Activated CD4-positive, alpha-beta T cell treated with anti-CD3 and anti-CD28 coated beads, Interleukin-2, Interleukin-6, amounts not matched to agents 100 ng/mL and 50 ng/mL, durations not matched to agents 16 hours and 8 hours (primary cell): ENCODE results near the gene SLC12A7.
"Not testable (repeated sequence)": the region's sequence is repeated elsewhere in the genome, so short reads cannot be mapped to it uniquely, and the experiment has no call there.

ENCODE experiments used
- DNase-seq: peaks from one replicate; pipeline ENCODE4 v3.0.0-alpha.2; 2020

Gene SLC12A7

GRCh38 chr5:1111727-1112289, at the start of gene SLC12A7:
Gene SLC12A7 (minus strand): TSS chr5:1112063. CDS start chr5:1111991, 72 bp downstream.
- peak; percentile 54 for DNase-seq

DNA sequence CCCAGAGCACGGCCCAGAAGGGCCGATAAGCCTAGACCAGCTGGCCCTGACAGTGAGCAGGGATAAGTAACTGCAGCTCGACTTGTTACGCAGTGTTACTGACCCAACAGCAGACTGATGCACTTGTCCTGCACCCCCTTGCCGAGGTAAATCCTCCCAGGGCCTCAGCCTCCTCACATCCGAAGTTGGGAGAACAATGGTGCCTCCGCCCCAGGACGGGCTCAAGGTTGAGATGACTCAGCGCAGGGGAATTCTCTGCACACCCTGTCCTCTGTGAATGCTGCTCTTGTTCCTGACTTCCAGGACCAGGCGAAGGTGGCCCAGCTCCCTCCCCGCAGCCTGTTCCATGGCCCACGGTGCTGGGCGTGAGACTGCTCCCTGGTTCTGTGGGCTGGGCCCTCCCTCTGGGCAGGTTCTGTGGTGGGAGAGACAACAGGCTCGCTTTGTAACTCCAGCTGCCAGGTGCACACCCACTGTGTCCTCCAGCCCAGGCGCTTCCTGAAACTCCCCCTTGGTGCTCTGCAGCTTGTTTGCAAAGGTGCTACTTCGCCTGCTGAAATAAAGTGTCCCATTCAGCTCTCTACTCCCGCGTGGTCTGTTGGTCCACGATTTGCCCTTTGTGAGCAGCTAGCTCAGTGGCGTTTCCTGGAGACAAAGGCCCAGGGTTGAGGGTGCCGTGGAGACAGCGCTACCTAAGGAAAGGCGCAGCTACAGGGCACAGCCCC, 49.4 kb upstream of the SLC12A7 start:
- DNase-seq: no peak

DNA sequence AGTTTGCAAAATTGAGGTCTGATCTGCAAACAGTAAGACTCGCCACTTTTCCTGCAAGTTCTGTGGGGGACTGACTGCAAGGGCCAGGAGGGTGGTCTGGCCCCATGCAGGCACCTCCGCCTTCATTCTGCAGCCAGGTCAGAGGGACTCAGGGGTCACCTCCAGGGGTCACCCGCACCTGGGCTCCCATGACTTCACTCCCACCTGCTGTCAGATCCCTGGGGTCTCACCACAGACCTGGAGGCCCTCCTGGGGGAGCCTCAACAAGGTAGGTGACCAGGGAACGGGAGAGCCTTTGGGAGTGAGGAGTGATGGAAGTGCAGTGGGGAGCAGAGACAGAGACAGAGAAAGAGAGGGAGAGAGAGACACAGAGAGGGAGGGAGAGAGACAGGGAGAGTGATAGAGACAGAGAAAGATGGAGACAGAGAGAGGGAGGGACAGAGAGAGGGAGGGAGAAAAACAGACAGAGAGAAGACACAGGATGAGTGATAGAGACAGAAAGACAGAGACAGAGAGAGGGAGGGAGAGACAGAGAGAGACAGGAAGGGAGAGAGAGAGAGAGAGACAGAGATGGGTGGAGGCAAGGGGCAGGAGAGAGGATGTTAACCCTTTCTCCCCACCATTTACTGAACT, 48.0 kb upstream of the SLC12A7 start:
- no peak for DNase-seq

GRCh38 chr5:1159341-1159675, 47.4 kb upstream of the SLC12A7 start:
- DNase-seq: no peak

GRCh38 chr5:1158647-1159340, 46.9 kb upstream of the SLC12A7 start:
- no peak for DNase-seq

DNA sequence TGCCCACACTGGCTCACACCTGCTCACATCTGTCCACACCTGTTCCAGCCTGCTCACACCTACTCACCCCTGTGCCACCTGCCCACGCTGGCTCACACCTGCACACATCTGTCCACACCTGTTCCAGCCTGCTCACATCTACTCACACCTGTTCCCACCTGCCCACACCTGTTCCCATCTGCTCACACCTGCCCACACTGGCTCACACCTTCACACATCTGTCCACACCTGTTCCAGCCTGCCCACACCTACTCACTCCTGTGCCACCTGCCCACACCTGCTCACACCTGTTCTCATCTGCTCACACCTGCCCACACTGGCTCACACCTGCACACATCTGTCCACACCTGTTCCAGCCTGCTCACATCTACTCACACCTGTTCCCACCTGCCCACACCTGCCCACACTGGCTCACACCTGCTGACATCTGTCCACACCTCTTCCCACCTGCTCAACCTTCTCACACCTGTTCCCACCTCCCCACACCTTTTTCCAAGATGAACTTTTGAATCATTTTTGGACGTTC, 45.7 kb upstream of the SLC12A7 start:
- not testable (repeated sequence) for DNase-seq

DNA sequence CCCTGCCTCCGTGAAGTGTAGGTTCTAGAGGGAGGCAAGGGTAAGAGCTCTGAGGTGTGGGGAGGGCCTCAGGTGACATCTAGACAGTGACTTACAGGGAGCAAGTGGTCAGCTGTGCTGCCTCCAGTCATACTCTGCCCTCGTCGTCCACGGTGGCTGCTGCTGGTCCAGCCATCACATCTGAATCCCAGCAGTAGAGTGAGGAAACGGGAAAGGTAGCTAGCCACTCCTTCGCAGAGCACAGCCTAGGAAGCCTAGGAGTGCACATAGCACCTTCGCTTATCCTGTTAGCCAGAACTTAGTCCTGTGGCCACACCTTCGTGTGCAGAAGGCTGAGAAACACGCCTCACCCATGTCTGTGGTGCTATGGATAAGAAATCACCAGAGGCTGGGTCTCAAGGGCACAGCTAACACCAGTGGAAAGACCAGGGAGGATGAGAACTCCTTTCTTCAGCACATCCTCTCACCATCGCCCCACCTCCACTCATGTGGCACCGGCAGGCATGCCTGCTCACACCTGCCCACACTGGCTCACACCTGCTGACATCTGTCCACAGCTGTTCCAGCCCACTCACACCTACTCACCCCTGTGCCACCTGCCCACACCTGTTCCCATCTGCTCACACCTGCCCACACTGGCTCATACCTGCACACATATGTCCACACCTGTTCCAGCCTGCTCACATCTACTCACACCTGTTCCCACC, 45.0 kb upstream of the SLC12A7 start:
- no peak for DNase-seq

DNA sequence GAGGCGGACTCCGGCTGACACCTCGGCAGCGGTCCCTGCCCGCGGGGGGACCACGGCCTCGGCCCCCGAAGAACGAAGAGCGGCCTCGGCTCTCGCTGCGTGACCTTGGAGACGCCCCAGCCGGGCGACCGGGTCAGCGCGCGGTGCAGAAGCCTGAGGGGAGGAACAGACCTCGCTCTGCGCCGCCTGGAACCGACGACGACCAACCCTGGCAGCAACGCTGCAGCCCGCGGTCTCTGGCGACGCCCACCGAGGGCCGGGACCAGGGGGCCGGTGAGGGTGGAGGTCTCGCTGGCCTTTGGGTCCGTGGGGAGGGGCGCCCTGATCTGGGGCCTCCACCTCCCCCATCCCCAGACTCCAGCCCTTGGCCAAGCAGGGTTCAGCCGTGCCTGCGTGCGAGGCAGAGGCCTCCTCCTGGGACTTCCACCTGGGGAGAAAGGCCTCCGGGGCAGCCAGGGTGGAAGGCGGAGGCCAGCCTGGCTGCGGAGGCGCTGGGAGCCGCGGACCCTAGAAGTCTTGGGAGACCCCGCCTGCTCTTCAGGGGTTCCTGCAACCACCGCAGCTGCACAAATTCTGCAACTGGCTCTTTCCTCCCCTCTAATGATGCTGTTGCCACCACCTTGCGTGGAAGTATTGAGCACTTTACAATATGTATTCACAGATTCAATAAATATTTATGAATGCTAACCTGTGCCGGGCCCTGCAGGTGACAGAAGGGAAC, 44.3 kb upstream of the SLC12A7 start:
- no peak for DNase-seq

DNA sequence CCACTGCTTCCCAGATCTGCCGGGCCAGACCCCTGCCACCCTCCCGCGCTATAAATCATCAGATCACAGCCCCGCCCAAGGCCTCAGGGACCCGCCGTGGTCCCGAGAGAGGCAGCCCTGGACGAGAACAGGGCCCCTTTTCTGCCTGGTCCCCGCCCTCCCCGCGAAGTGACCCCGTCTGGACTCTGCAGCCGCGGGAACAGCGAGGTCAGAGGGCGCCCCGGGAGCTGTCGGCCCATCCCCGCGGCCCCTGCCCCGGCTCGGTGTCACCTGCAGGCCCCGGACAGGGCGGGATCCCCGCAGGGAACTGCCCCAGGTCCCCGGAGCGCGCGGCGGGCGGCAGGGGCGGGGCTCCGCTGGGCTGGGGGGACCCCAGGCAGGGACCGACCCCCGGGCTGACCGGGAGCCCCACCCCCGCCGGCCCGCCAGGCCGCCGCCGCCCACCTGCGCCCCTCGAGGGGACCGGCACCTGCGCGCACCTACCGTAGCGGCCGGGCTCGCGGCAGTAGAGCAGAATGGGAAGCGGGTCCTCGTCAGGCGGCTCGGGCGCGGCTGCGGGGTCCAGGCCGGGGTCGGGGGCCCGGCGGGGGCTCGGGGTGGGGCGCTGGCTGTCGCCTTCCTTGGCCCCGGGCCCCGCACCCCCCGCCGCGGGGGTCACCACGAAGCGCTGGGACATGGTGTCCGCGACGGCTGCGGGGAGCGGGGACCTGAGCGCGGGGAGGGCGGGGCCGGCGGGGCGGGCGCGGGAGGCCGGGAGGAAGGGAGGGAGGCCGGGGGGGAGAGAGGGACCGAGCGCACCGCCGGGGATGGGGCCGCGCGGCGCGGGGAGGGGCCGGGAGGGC, 43.5 kb upstream of the SLC12A7 start:
- no peak for DNase-seq

- no peak for DNase-seq
Observed at GRCh38 chr5:1153428-1153827, 41.6 kb upstream of the SLC12A7 start.

- no peak for DNase-seq
Observed at GRCh38 chr5:1152771-1153282, 41.0 kb upstream of the SLC12A7 start.

DNA sequence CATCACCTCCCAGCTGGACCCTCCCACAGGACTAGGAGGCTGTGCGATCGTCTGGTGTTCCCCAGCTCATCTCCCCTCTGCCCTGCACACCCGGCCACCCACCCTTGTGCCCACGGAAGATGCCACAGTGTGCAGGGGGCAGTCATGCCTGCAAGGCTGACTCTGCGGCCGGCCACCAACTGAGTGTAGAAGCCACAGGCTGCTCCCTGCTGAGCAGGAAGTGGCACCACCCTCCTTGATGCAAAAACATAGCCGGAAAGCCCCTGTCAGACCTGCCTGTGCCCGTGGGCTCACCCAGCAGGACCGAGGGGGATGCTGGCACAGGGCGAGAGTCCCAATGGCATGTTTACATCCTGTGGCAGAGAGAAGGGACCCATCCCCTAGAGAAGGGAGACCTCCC, 40.3 kb upstream of the SLC12A7 start:
- DNase-seq: no peak

- DNase-seq: no peak
Observed at GRCh38 chr5:1151316-1151715, 39.5 kb upstream of the SLC12A7 start.

DNA sequence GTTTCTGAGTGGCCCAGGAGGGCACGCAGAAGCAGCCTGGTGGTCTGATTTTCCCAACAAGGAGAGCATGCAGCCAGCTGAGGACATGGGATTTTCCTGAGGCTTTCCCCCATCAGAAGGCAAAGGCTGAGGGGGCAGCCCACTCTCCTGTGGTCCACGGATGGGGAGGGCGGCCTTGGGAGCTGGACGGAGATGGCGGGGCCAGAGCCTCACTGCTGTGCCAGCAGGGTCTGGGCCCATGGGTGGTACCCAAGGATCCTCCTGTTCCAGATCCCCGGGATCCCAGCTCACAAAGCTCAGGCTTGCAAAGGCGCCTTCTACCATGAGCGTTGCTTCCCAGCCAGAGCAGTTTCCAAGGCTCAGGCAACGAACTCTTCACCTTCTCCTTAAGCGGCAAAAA, 39.0 kb upstream of the SLC12A7 start:
- no peak for DNase-seq

DNA sequence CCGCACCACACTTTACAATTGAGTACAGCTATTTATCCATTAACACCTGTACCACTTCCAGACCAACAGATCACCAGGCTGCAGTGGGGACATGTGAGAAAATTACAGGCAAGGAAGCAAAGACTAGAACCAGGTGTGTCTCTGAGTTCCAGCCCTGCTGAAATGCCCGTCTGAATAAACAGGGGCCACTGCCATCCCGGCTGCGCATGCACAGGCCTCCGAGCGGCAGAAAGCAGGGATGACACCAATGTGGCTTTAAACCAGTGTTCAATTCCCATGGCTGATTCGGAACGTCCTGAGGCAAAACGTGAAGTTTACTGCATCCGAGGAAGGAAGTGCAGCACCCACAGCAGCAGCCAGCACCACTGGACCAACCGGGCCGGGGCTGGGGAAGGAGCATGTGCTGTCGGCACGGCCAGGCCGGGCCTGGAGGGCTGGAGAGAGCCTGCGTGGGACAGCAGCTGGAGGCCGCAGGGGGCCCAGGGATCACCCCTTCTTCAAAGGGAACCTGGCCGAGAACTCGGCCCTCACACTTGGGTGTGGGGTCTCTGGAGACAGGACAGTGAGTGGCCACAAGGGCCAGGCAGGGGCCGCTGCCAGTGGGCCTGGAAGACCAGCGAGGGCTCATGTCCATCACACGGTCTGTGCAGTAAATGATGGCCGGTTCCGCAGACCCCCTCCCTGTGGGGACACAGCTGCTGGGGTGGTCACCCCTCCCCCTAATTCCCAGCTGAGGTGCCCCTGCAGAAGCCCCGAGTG, 33.0 kb upstream of the SLC12A7 start:
- no peak for DNase-seq

GRCh38 chr5:1144089-1144488, 32.2 kb upstream of the SLC12A7 start:
- no peak for DNase-seq

DNA sequence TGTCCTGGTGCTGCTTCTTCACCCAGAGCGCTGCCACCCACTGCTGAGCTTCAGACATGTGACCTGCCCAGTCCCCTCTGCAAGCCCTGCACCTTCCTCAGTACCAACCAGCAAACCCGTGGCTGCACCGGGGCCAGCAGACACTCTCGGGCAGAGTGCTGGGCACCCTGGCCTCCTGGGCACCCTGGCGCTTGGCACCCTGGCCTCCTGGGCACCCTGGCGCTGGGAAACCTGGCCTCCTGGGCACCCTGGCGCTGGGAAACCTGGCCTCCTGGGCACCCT, 31.7 kb upstream of the SLC12A7 start:
- DNase-seq: no peak

DNA sequence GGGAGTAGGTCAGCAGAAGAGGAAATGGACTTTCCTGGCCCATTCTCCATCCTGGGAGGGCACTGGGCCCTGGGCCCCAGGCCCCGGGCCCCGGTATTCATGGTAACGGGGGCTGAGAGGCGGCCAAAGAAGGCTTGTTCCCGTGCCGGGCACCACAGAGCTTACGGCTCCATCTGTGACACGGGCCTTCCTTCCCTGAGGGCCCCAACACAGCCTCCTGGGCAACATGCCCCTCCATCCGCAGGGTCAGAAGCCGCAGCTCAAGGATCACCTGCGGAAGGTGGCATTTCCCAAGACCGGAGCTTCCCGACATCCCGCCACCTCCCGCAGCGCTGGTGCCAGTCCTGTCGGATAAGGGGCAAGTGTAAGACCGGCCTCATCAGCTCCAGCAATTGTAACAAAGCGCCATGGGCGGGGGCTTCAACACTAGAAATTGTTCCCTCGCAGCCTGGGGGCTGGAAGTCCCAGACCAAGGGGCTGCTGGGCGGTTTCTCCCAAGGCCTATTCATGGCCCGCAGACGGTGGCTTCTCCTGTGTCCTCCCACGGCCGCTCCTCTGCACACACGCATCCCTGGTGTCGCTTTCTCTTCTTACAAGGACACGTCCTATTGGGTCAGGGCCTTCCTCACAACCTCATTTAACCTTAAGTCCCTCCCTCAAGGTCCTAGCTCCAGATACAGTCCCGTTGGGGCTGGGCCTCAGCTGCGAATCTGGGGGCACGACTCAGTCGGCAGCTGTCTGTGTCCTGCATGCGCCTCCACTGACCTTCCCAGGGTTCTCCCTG, 31.2 kb upstream of the SLC12A7 start:
- DNase-seq: no peak

- no peak for DNase-seq
Observed at GRCh38 chr5:1141834-1142233, 30.0 kb upstream of the SLC12A7 start.

DNA sequence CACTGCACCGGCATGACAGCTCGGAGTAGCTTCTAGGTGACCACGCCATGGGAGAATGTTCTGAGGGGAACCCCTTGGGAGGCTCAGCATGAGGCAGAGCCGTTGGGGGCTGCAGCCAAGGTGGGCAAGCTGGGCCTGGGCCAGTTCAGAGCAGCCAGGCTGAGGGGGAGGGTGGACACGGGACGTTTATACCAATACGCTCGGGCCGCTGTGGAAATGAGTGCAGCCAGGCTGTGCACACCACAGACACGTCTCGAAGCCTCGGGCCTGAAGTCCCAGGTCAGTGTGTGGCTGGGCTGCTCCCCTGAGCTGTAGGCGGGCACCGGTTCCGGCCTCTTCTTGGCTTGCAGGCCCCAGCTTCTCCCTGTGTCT, 28.9 kb upstream of the SLC12A7 start:
- DNase-seq: no peak
